PFSK-1 (cell line): ENCODE data around the gene DCUN1D3.

Experiments used
- FOXP2 ChIP-seq: optimal IDR thresholded peaks from 2 replicates; pipeline ENCODE3; 2011; ENCODE audit warnings: borderline replicate concordance, control low read depth, inconsistent platforms; ENCODE audit not compliant: insufficient read depth; ENCODE audit errors: extremely low read length, extremely low read depth
- POLR2AphosphoS5 ChIP-seq: IDR thresholded peaks from 2 replicates; pipeline ENCODE4 v1.6.1; 2012; ENCODE audit warnings: low read depth, mild to moderate bottlenecking, control low read depth, low read length, moderate library complexity
- REST ChIP-seq, 2 experiments: IDR thresholded peaks; 2 replicates each; pipeline versions ENCODE4 v1.6.1 to v1.8.0; 2011 to 2012; ENCODE audit warnings: low read depth in 2 of 2, low read length in 2 of 2, control low read depth in 1 of 2, inconsistent platforms in 1 of 2, mild to moderate bottlenecking in 1 of 2, moderate library complexity in 1 of 2; ENCODE audit not compliant: insufficient read depth in 1 of 2
- SIN3A ChIP-seq: IDR thresholded peaks from 2 replicates; pipeline ENCODE4 v1.6.1; 2012; ENCODE audit warnings: mild to moderate bottlenecking, low read length, moderate library complexity, borderline replicate concordance; ENCODE audit not compliant: insufficient read depth
- TAF1 ChIP-seq: IDR thresholded peaks from 2 replicates; pipeline ENCODE4 v1.6.1; 2012; ENCODE audit warnings: low read length, control low read depth, borderline replicate concordance; ENCODE audit not compliant: insufficient read depth

DCUN1D3 gene

GRCh38 chr16:20903899-20904506, 3.8 kb upstream of the DCUN1D3 start:
- TF ChIP-seq POLR2AphosphoS5 (no peak), SIN3A (no peak), REST (IDR thresholded peaks at IDR 0.05; ENCODE audit: insufficient read depth in 1 of 2, low read depth in 2 of 2, low read length in 2 of 2) (no peak), FOXP2 (no peak), TAF1 (no peak)

DNA sequence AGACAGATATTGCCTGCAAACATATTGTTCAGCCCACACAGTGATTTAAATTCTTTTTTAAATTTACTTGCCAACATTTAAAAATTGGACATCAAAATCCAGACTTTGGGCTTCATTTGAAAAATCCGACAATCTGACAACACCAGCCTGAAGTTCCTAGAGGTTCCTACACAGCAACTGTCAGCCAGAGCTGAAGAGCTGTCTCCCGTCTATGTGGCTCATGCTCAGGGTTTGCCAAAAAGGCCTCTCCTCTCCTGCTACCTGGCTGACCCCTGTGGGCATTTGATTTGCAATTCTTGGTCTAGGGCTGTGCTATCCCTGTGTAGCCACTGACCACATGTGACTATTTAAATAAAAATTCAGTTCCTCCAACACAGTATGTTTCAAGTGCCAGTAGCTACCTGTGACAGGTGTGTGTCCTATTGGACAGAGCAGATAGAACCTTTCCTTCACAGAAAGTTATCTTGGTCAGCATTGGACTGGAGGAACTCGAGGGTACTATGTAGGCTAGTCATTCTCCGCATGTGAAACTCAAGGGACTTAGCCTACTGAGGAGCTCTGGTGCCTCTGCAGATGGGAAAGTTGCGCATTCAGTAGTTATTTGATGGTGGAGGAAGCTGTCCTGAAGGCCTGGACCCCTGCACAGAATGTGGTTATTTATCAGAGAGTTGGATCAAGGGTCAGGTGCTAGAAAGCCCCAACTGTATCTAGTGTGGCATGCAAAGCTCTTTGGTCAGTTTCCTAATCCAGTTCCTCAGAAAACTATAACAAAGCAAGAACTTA, 3.1 kb upstream of the DCUN1D3 start:
- TF ChIP-seq REST (IDR thresholded peaks at IDR 0.05; ENCODE audit: insufficient read depth in 1 of 2, low read depth in 2 of 2, low read length in 2 of 2) (no peak), FOXP2 (no peak)

- no peak for TF ChIP-seq FOXP2
Measured at GRCh38 chr16:20902426-20902825, 2.3 kb upstream of the DCUN1D3 start.

DNA sequence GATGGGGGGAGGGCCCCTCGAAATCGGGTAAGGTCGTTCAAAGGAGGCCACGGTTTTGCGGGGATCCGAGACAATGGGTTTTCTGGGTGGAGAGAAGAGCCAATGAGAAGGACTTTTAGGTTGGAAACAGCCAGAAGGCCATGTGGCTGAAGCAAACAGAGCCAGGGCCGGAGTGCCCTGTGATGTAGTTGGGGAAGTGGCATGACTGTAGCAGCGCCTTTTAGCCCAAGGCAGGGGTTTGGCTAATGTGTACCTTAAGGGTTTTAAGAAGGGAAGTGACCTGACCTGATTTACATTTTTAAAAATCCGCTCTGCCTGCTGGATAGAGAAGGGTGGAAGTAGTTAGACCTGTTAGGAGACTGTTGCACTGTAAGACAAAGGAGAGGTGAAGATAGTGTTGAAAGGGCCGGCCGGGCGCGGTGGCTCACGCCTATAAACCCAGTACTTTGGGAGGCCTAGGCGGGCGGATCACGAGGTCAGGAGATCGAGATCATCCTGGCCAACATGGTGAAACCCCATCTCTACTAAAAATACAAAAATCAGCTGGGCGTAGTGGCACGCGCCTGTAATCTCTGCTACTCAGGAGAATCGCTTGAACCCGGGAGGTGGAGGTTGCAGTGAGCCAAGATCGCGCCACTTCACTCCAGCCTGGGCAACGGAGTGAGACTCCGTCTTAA, 1.4 kb upstream of the DCUN1D3 start:
- TF ChIP-seq REST (IDR thresholded peaks at IDR 0.05; ENCODE audit: insufficient read depth in 1 of 2, low read depth in 2 of 2, low read length in 2 of 2) (no peak), SIN3A (no peak), FOXP2 (no peak), TAF1 (no peak), POLR2AphosphoS5 (no peak)

DNA sequence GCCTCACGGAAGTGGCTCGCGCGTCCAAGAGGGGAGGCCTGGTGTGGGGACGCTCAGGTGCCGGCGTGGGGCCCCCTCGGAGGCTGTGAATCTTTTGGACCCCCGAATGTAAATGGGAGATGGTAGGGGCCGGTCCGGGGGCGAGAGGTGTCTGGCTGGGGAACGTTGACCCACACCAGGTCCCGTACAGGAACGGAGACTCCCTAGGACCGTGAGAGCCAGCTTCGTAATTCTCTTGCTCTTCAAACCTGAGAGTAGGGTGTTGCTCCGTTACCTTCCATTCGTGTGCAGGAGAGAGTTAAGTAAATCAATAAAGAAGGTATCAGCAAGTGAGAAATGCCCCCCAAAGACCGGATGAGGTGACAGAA, 894 bp upstream of the DCUN1D3 start:
- TF ChIP-seq TAF1 (0 out of 2 replicates have a peak, but pooled peaks have one; percentile 0), REST (IDR thresholded peaks at IDR 0.05; ENCODE audit: insufficient read depth in 1 of 2, low read depth in 2 of 2, low read length in 2 of 2) (no peak)
